ENCODE measurements around the gene ADGRF3.
"Not testable (repeated sequence)": the region's sequence is repeated elsewhere in the genome, so short reads cannot be mapped to it uniquely, and the experiment has no call there.

Gene ADGRF3

GRCh38 chr2:26346454-26347053, at the start of gene ADGRF3:
Gene ADGRF3, minus strand, starts transcription at chr2:26346789. Its CDS starts 555 bp downstream, at chr2:26346234.
- FAIRE-seq, result no peak

DNA sequence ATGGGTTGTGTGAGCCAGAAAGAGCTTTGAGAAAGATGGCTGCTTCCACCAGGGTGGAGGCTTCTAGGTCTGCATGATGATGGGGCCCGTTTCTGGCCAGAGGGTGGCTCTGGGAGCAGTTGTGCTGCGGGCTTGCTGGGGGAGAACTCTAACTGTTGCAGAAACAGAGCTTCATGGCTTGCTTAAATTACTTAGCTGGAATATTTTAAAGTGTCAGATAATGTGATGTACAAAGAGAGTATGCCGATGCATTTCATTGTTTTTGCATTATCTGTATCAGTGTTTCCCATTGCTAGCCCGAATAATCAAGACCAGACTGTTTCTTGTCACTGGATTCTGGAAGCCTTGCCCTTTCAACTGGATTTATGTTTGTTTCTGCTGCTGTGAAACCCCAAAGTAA, 48.8 kb upstream of the ADGRF3 start:
- no peak for FAIRE-seq

DNA sequence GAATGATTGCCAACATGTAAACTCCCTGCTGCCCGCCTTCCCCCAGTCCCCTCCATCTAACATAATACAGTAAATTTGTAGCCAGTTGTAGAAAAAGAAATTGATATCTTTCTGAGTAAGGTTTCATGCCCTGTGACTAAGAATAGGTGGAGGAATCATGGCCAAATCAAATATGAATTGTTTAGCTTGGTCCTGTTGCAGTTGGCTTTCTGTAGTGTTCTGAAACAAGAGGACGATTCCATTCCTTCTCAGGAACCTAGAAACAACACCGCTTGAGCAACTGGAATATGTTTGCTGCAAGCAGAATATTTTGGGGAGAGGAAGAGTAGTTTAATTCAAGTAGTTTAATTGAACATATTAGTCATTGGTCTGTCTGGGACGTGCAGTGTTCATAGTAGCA, 48.1 kb upstream of the ADGRF3 start:
- no peak for FAIRE-seq

GRCh38 chr2:26387189-26387588, 40.6 kb upstream of the ADGRF3 start:
- FAIRE-seq, result peak; percentile 70

- FAIRE-seq, result no peak
These were observed 38.0 kb upstream of the ADGRF3 start for GRCh38 chr2:26384597-26384996.

GRCh38 chr2:26384183-26384582, 37.6 kb upstream of the ADGRF3 start:
- no peak for FAIRE-seq

DNA sequence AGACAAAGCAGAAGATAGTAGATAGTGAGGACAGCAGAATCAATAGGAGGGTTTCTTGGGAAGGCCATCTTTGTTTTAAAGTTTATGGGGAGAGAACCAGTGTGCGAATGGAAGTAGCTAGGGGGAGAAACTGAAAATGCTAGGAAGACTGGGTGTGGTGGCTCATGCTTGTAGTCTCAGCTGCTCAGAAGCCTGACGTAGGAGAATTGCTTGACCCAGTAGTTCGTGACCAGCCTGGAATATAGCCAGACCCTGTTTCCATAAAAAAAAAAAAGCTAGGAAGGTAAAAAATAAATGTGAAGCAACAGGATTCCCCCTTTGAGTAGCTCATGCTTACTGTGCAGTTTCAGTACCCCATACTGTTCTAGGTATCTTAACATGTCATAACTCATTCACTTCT, 36.0 kb upstream of the ADGRF3 start:
- FAIRE-seq, result no peak

DNA sequence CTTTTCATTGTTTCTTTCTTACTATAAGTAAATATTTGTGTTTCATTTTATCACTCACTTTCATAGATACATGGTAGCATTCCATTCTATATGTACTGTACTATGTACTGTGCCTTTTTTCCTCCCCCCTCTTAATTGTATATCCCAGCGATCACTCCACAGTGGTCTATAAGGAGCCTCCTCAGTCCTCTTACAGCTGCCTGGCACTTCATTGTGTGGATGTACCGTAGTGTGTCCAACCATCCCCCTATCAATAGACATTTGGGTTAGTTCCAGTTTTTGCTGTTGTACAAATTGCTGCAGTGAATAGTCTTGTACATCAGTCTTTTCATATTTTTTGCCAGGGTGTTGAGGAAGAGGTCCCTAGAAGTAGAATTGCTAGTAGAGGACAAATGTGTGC, 33.7 kb upstream of the ADGRF3 start:
- no peak for FAIRE-seq

- FAIRE-seq, result no peak
These were observed 30.2 kb upstream of the ADGRF3 start for GRCh38 chr2:26376799-26377198.

DNA sequence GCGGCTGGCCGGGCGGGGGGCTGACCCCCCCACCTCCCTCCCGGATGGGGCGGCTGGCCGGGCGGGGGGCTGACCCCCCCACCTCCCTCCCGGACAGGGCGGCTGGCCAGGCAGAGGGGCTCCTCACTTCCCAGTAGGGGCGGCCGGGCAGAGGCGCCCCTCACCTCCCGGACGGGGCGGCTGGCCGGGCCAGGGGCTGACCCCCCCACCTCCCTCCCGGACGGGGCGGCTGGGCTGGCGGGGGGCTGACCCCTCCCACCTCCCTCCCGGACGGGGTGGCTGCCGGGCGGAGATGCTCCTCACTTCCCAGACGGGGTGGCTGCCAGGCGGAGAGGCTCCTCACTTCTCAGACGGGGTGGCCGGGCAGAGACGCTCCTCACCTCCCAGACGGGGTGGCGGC, 24.3 kb upstream of the ADGRF3 start:
- FAIRE-seq, result not testable (repeated sequence)

DNA sequence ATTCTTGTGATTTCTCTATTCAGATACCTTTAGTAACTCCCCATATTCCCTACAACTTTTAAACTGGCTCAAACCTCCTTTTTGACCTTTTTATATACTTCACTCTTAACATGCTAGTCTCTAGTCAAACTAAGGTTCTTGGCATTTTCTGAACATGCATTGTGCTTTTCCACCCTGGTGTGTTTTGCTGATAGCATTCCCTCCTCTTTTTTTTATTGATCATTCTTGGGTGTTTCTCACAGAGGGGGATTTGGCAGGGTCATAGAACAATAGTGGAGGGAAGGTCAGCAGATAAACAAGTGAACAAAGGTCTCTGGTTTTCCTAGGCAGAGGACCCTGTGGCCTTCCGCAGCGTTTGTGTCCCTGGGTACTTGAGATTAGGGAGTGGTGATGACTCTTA, 23.1 kb upstream of the ADGRF3 start:
- FAIRE-seq, result not testable (repeated sequence)

GRCh38 chr2:26366957-26367356, 20.4 kb upstream of the ADGRF3 start:
- FAIRE-seq, result no peak

GRCh38 chr2:26364669-26365068, 18.1 kb upstream of the ADGRF3 start:
- no peak for FAIRE-seq

DNA sequence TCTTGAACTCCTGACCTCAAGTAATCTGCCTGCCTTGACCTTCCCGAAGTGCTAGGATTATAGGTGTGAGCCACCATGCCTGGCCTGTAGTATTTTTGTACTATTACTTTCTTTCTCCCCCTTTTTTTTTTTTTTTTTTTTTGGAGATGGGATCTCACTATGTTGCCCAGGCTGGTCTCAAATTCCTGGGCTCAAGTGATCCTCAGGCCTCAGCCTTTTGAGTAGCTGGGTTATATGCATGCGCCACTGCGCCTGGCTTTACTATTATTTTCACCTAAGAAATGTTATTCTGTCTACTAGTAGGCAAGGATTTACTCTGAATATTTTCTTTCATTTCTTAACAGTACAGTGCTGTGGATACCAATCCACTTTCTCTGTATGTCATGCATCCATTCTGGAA, 17.4 kb upstream of the ADGRF3 start:
- FAIRE-seq, result no peak

GRCh38 chr2:26363323-26363722, 16.7 kb upstream of the ADGRF3 start:
- FAIRE-seq, result no peak

DNA sequence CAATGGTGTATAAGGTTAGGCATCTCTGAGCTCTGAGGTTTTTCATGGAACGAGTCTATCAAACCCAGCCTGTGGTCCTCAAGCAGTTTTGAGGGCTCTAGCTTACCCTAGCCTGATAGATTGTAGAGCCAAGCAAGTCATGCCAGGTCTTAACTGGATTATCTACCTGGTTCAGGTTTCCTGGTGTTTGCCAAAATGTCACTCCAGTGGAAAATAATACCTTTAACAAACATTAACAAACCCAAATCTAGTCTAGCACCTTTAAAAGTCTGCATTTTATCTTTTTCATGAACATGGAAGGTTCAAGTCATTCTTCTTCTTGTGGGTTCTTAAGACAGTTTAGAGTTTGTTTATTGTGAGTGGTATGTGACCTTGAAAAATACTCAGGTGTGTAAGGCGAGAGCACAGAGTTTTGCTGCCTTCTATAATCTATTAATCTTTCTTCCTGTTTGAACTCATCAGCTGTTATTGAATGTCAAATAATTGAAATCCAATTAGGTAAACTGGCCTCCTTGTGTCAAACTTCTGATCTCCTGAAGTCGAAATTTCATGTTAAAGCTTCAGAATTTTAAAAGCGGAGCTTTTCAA, 13.4 kb upstream of the ADGRF3 start:
- no peak for FAIRE-seq

- no peak for FAIRE-seq
These were observed 10.2 kb upstream of the ADGRF3 start for GRCh38 chr2:26356771-26357170.

DNA sequence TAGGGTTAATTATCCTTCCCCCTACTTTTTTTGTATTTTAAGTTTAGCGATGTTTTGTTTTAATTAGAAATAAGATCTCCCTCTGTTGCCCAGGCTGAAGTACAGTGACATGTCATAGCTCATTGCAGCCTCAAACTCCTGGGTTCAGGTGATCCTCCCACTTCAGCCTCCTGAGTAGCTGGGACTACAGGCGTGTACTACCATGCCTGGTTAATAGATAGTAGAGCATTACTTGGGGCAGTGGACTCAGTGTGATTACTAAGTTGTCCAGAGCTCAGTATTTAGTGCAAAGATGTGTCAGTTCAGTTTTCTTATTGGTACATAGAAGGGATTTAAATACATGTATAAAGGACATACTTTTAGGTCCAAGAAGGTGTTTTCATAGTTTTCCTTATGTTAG, 9.5 kb upstream of the ADGRF3 start:
- FAIRE-seq, result no peak

- FAIRE-seq, result no peak
These were observed 8.7 kb upstream of the ADGRF3 start for GRCh38 chr2:26355038-26355995.

- FAIRE-seq, result not testable (repeated sequence)
These were observed 7.9 kb upstream of the ADGRF3 start for GRCh38 chr2:26354469-26354868.

DNA sequence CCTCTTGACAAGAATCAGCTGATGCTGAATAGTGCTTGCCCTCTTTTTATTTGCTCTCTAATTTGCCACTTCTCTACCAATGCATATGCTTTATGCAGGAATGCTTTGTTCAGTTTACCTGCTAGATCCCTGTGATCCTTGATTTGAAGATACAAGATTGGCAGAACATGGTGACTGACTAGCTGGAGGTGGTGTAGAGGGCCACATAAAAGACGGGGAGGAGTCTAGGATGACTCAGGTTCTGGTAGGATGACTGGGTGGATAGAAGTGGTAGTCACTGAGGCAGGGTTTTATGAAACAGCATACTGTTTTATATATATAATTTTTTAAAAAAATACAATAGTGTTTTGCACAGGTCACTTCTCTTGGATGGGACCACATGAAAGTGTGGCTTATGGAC, 6.3 kb upstream of the ADGRF3 start:
- no peak for FAIRE-seq

GRCh38 chr2:26351375-26352090, 4.9 kb upstream of the ADGRF3 start:
- no peak for FAIRE-seq

GRCh38 chr2:26349690-26350089, 3.1 kb upstream of the ADGRF3 start:
- no peak for FAIRE-seq
